Central memory CD4-positive, alpha-beta T cell (primary cell): ENCODE measurements around the gene NDOR1.

ENCODE experiments used
- DNase-seq: peaks from one replicate; pipeline ENCODE4 v3.0.0; 2022

NDOR1 gene

DNA sequence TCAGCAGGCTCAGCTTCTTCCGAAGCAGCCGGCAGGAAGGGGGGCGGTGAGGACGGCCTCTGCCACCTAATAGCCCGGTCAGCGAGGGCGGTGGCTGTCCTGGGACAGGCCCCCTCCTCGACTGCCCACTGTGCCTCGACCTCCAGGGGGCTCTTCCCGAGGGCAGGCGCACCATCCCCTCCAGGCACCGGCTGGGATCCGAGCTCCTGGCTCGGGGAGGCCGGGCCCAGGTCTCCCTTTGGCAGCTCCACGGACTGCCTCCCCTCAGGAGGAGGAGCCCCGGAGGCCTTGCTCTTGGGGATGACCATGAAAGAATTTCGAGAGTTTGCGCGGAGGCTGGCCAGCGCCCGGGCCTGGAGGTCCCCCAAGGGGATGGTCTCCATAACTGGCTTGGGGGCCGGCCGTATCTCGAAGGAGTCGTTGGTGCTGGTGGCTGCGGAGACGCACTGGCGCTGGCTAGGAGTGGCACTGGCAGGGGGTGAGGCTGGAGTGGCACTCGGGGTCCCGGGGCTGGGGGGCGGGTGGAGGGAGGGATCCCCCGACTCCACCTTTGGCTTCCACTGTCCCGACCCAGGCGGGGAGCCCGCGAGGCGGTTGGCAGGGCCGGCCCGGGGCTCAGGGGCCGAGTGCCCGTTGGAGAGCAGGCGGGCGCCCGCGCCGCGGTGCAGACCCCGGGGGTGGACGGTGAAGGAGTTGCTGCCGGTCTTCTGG is 5.9 kb upstream of the NDOR1 start:
- no peak for DNase-seq

DNA sequence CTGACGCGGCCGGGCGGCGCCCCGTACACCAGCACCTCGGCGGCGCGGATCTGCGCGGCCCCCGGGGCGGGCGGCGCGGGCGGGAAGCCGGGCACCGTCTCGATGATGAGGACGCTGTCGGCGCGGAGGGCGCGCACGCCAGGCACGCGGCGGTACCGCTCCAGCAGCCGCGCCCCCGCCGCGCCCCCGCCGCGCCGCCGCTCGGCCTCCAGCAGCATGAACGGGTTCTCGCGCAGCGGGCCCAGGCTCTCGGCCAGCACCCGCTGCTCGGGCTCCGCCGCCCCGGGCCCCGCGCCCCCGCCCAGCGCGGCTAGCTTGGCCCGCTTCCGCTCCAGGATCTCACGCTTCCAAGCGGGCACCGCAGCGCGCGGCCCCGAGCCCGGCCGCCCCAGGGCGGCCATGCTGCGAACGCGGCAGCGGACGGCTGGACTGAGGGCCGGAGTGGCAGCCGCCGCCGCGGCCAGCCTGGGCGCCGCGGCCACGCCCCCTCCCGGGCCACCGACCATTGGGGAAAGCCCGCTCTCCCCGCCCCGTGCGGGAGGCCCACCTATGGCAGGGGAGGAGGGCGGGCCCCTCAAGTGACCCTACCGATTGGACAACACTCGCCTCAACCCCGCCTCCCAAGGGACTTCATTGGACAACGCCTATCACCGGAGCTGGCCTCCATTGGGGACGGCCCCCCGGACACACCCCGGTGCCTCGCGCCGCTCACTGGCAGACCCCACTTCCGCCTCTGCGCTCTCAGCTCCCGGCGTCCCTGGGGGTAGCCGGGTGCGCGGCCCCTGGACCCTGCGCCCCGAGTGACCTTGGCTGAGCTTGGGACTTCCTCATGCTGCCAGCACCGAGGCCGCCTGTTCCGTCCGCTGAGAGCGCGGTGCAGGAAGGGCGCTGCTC is 4.9 kb upstream of the NDOR1 start, which contains the start of gene TPRN:
TSS of gene TPRN (minus strand) at position 431 of the 894 bp plus-strand sequence. CDS start at position 401, 30 bp downstream.
- DNase-seq, result peak; percentile 97

DNA sequence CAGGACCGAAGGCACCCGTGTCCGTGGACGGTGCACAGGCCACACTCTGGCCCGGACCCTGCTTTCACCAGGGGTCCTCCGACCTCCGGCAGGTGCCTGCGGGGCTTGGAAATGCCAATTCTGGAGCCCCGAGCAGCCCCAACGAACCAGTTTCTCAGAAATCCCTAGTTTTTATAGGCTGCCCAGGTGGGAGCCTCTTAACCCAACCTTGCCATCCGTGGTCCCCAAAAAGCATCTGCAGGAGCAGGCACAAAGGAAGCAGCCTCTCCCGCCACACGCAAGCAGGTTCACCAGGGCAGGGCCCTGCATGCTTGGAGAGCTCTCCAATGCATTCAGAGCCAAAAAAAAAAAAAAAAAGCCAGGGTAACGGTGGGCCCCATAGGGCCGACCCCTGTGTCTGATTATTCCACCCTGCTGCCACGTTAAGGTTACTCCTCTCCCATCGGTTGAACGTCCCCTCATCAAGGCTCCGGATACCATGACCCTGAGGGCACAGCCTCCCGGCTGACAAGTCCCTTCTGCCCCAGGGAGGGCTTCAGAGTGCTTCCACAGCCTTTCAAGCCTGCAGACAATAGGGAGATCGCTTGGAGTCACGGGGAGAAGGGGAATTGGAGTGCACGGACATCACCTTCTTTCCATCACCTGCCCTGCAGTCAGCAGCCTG is 4.2 kb upstream of the NDOR1 start:
- no peak for DNase-seq

DNA sequence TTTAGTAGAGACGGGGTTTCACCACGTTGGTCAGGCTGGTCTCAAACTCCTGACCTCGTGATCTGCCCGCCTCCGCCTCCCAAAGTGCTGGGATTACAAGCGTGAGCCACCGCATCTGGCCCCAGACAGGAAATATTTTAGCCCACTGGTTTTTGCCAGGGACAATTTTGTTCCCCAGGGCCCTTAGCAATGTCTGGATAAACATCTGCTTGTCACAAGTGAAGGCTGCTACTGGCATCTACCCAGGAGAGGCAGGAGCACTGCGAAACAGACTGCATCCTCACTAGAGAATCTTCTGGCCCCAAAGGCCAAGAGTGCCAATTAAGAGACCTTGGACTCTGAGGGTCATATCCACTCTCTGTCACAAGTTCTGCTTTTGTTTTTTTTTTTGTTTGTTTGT is 2.5 kb upstream of the NDOR1 start:
- DNase-seq, result no peak

DNA sequence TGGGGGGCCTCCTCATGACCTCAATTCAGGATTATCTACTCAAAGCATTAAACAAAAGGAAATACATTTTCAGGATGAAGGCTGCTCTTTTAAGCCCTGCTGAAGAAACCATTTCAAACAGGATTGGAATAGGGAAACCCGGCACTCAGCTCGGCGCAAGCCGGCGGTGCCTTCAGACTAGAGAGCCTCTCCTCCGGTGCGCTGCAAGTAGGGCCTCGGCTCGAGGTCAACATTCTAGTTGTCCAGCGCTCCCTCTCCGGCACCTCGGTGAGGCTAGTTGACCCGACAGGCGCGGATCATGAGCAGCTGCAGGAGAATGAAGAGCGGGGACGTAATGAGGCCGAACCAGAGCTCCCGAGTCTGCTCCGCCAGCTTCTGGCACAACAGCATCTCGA is 772 bp upstream of the NDOR1 start:
- no peak for DNase-seq

DNA sequence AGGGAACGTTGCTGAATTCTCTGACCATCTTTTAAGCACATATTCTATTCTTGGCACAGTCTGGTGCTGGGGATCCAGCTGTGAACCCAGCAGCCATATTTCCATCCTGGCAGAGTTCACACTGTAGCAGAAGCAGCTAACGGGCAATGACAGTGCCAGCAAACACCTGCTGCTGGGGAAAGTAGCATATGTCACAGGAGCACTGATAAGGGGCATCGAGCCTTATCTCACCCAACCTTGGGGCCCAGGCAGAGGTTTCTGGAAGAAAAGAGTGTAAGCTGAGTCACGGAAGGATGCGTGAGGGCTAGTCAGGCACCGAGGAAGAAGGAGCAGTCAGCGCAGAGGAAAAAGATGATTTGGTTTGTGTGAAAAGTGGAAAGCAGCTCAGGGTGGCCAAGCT is 1.1 kb downstream of the NDOR1 start:
- no peak for DNase-seq

DNA sequence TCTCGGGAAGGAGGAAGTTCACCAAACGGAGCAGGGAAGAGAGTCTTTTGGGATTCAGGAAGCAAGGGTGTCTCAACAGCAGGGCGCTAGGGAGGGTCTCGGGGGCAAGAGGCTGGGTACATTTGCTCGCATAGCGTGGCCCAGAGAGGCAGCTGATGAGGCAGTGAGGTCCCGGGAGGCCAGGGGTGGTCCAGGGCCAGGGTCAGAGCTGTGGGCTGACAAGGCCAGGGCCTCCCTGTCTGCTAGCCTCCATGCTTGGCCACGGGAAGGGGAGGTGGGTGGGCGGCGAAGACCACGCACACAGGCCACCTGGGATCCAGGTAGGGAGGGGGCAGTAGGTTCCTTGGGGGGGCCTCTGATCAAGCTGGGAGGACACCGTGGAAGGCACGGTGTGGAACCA is 6.0 kb downstream of the NDOR1 start:
- DNase-seq, result no peak

DNA sequence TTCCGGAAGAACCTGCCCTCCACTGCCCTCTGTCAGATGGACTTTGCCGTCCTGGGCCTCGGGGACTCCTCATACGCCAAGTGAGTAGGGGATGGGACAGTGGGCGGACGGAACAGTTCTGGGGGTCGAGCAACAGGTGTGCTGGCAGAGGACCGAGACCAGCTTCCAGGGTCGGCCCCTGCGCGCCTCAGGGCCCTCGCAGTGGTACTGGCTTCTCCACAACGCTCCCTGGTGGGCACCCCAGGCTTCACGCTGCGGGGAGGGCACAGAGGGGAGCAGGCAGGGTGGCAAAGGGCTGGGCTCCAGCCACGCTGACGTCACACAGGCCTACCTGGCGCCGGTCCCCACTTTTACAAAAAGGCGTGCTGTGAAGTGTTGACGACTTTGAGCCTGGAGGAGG is 7.0 kb downstream of the NDOR1 start:
- no peak for DNase-seq

DNA sequence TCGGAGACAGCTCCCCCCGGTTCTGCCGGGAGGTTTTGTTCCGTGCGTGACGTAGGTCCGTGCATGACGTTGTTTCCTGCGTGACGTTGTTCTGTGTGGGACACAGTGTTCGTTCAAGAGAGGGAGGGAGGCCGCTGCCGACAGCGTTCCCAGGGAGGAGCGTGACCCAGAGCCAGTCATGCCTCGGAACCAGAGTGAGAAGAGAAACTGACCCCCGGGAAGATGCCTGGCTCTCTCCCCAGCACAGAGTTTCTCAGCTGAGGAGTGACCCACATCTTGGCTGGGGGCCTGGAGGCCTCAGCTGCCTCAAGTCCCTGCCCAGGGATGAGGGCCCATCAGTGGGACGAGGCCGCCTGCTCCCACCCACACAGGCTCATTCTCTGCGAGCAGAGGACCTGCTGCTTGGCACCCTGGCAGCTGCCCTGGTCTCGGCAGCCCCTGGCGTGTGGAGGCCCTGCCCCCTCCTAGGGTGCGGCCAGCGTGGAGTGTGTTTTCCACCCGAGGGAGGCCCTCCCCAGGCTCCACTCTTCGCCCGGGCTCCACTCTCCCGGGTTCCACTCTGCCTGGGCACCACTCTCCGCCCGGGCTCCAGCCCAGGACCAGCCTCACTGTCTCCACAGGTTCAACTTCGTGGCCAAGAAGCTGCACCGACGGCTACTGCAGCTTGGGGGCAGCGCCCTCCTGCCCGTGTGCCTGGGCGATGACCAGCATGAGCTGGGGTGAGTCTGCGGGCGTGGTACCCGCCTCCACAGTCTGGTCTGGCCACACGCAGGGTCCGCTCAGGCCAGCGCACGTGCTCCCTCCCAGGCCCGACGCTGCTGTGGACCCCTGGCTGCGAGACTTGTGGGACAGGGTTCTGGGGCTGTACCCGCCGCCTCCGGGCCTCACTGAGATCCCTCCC is 7.9 kb downstream of the NDOR1 start:
- no peak for DNase-seq

DNA sequence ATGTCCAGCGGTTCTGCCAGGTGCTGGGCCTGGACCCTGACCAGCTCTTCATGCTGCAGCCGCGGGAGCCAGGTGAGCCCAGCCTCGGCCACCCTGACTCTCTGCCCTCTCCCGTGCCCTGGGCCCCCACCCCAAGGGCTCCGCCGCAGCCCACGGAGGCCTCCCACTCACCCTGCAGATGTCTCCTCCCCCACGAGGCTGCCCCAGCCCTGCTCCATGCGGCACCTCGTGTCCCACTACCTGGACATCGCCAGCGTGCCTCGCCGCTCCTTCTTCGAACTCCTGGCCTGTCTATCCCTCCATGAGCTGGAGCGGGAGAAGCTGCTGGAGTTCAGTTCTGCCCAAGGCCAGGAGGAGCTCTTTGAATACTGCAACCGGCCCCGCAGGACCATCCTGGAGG is 9.1 kb downstream of the NDOR1 start:
- DNase-seq, result no peak

DNA sequence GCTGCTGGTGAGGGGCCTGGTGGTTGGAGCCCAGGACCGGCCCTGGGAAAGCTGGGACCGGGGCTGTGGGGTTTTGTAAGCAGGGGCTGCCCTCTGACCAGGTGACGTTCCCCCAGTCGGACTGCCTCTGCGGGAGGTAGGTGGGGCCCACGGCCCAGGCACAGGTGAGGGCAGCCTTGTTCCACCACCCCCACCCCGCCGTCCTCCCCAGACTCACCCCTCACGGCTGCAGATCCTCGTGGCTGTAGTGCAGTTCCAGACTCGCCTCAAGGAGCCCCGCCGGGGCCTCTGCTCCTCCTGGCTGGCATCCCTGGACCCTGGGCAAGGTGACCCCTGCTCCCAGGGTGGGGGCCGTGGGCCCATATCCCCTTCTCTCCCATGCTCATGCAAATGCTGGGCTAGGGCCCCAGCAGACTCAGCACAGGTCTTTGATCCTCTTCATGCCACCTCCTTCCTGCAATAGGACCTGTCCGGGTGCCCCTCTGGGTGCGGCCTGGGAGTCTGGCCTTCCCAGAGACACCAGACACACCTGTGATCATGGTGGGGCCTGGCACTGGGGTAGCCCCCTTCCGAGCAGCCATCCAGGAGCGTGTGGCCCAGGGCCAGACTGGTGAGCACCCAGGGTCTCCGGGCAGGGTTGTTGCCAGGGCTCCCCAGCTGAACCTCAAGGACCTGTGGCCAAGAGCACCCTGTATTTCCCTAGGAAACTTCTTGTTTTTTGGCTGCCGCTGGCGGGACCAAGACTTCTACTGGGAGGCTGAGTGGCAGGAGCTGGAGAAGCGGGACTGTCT is 9.9 kb downstream of the NDOR1 start:
- DNase-seq, result no peak

DNA sequence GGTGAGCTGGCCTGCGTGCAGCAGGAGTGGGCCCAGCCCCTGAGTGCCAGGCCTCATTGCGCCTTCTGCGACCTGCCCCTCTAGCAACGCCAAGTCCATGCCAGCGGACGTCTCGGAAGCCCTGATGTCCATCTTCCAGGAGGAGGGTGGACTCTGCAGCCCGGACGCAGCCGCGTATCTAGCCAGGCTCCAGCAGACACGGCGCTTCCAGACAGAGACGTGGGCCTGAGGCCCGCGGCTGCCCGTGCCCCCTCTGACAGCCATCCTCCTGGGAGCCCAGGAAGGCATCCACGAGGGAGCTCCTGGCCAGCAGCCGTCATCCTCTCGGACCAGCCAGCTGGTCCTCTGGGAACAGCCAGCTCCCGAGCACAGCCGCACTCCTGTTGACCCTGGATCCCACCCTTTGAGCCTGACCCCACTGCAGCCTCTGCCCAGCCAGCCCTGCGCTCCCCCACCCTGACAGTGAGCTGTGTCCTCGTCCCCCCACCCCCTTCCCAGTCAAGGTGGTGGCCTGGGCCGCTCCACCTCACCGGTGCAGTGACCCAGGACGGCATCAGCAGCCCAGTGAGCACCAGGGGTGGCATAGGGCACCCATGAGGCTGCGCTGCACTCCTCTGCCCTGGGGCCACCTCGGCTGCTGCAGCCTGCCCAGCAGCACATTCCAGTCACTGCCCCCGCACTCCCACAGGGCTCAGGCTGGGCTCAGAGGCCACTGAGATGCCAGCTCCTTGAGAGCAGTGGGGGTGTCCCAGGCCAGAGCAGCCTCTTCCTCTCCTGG is 10.9 kb downstream of the NDOR1 start:
- no peak for DNase-seq

DNA sequence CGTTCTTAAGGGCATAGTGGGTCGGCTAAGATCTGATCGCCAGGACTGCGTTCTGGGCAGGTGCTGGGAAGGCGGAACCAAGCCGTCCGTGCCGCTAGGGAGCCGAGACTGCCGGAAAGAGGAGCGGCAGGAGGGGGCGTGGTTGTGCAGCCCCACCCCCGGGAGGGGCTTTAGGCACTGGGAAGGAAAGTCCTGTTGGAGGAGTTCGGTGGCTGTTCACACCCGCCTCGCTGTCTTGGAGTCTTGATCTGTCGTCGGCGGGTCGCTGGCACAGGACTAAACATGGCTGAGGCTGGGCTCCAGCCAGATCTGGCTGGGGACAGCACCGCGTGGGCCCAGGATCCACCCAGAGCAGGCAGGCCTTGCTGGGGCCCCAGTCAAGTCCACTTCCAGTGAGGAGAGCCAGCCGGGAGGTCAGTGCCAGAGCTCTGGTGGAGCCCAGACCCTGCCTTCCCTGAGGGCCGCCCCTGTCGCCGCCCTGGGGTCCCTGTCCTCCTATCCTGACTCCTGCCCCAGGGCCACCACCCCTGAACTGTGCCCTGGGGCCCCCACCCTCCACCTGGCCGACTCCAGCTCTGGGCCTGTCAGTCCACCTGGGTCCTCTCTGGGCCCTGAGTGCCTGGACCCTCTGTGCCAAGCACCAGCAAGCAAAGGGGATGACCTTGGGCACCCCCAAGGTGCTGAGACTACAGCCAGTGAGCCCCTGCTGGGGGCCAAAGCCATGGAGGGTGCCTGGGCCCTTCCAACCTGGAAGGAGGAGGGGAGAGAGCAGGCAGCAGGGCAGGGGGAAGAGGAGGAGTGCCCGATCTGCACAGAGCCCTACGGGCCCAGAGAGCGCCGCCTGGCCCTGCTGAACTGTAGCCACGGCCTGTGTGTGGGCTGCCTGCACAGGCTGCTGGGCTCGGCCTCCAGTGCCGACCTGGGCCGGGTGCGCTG is 12.0 kb downstream of the NDOR1 start:
- DNase-seq, result no peak

DNA sequence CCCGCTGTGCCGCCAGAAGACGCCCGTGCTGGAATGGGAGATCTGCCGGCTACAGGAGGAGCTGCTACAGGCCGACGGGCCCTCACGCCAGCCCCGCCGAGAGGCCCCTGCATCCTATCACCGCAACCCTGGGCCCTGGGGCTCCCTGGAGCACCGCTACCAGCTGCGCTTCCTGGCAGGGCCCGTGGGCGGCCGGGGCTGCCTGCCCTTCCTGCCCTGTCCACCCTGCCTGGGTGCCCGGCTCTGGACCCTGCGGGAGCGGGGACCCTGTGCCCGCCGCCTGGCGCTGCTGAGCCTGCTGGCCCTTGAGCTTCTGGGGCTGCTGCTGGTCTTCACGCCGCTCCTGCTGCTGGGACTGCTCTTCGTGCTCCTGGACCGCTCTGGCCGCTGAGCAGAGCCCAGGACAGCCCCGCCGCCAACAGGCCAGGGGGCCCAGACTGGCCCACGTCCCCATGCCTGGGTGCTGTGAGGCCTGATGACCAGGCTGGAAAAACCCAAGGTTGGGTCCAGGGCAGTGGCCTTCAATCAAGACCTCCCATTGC is 12.8 kb downstream of the NDOR1 start:
- DNase-seq, result no peak

DNA sequence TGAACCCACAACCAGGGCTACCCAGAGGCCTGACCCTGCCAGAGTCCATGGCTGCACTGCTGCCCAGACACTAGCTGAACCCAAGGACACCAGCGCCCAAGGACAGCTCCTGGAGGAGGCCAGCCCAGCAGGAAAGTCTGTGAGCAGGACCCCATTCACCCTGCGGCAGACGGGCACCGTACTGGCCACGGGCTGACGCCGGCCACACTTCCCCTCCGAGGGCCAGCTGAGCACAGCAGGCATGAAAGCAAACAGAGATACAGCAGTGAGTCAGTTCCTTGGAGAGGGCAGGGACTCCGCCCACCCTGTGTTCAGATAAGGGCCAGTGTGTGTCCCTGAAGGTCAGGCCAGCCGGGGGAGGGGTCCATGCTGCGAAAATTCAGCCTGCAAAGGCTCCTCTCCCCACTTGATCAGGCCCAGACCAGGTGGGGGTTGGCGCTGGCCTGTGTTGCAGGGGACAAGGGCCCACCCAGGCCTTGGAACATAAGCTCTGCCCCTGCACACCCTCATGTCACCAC is 13.3 kb downstream of the NDOR1 start:
- DNase-seq, result no peak

DNA sequence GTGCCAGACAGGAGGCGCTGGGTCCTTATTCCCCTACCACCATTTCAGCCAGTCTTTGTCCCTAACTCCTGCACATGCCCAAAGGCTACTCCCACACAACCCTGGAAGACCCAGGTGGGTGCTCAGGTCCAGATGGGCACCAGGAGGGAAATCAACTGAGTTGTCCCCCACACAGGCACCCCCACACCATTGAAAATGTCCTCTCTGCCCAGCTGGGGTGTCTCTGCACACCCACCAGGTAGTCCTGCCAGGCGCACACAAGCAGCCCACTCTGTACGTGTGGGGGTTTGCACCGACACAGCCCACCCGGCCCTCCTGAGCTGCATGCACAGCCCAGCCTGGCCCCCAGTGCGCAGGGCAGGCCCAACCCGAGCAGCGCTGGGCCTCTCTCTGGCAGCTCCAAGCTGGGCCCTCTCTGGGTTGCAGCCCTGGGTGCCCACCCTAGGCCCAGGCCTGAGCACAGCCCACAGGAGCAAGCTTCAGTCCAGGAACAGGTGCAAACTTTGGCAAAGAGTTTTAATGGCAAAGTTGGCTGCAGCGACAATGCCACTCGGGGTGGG is 14.3 kb downstream of the NDOR1 start:
- DNase-seq, result no peak

DNA sequence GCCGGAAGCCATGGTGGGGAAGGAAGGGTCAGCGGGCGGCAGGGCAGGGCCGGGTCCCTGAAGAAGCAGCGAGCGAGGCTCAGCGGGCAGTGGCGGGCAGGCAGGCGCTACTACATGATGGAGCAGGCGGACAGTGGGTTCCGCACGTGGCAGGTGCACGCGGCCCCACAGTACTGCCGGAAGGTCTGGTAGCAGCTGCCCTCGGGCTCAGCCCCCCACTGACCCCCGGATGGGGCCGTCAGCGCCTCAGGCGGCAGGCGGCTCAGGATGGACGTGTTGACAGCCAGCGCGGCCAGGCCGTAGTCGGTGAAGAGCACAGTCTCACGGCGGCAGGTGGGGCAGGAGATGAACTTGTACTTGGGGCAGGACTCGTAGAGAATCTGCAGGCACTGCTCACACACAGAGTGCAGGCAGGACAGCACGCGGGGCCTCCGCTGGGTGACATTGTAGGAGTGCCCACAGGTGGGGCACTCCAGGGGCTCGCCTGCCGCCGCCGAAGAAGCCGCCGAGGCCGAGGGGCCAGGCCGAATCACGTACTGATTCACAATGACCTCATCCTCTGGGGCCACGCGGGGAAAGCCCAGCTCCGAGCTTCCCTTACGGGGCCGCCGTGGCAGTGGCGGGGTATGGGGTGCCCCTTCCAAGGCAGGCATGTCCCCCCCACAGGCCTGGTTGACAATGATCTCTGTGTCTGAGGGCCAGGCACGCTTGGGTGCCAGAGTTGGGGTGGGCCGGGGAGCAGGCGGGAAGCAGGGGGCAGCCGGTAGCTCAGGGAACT is 15.0 kb downstream of the NDOR1 start:
- no peak for DNase-seq

DNA sequence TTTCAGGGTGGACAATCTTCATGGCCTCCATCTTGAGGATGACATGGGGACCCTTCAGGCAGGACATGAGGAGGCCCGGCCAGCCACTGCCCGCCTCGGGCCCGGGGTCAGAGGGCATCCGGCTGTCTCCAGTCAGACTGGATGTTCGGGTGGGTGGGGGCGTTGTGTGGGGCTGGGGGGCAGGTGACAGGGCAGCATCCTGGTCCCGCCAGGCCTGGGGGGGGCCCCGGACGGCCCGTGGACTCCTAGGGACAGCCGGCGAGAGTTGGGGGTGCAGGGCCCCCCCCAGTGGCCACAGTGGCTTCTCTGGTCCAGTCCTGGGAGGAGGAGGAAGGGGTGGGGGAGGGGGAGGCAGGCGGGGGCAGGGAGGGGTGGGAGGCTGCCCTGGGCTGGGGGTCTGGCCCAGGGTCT is 15.6 kb downstream of the NDOR1 start:
- no peak for DNase-seq
